SK-N-MC (cell line): ENCODE results near the gene RCVRN.

Experiments
- FOXP2 ChIP-seq: optimal IDR thresholded peaks from 2 replicates; pipeline ENCODE3; 2011; ENCODE audit warnings: mild to moderate bottlenecking, moderate library complexity; ENCODE audit not compliant: insufficient read depth; ENCODE audit errors: extremely low read length, control extremely low read depth
- POLR2AphosphoS5 ChIP-seq: IDR thresholded peaks from 2 replicates; pipeline ENCODE4 v1.6.1; 2012; ENCODE audit warnings: mild to moderate bottlenecking, low read depth, low read length, borderline replicate concordance

GRCh38 chr17:9893411-9894012 lies 11.6 kb downstream of the RCVRN start:
- TF ChIP-seq POLR2AphosphoS5 (no peak), FOXP2 (no peak)
